ENCODE data around the gene CCNI2. TPM values are rescaled to one million over a fixed set of nuclear protein-coding genes. Genes with fewer than 3 reads are reported as not detected.

CCNI2 gene, protein sequence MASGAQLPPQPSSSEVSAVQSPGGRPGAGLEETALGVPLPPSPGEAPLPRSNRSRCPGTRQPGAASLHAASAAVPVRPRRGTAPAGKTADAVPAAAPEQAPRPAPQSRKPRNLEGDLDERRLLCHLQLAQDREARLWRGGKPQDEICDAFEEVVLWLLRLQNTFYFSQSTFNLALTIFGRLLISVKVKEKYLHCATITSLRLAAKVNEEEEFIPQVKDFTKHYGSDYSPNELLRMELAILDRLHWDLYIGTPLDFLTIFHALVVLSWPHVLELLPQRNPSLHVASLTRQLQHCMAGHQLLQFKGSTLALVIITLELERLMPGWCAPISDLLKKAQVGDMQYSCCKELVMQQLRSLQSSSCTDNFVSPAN
- total RNA-seq (1 to 10 TPM; 2.7 to 4.5 TPM), polyA plus RNA-seq (ENCODE audit: insufficient read depth, low read depth, low replicate concordance) (1.1 TPM)
- long read RNA-seq, donor 1, partial matches to known transcripts = 0 of 1 reads
- long read RNA-seq, donor 1, other reads (novel, unspliced or antisense) = 0 of 1 reads
- long read RNA-seq, donor 2 = 0 reads

DNA sequence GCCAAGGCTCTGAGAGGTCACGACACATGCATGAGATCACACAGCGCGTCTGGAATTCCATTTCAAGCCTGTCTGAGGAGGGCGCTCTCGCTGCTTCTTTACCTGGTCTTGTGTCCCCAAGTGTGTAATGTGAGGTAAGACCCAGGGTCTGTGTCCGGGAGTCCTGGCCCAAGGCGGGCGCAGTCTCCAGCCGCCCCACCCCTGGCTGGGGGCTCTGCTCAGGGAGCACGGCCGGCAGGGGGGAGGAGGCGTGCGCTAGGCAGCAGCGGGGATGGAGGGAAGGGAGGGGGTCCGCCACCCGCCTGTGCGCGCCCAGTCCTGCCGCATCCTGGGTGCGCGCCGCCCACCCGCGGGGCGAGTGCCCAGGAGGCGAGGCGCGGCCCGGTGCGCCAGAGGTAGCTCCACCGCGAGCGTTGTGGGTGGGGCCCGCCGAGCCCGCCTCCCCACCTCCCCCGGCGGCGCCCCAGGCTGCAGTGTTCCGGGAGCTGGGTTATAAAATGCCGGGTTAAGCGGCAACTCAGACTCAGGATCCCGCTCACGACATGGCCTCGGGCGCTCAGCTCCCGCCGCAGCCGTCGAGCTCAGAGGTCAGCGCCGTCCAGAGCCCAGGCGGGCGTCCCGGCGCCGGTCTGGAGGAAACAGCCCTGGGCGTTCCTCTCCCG lies at the start of gene CCNI2:
Gene CCNI2 (plus strand): TSS at position 473 of the 662 bp plus-strand sequence. CDS start 70 bp downstream, at position 543.
- H3K4me1 ChIP-seq = peaks cover 3% of the 10 kb centered on the region
- no peak for TF ChIP-seq POLR2A (IDR thresholded peaks at IDR 0.05)
- TF ChIP-seq, protein P1, sequence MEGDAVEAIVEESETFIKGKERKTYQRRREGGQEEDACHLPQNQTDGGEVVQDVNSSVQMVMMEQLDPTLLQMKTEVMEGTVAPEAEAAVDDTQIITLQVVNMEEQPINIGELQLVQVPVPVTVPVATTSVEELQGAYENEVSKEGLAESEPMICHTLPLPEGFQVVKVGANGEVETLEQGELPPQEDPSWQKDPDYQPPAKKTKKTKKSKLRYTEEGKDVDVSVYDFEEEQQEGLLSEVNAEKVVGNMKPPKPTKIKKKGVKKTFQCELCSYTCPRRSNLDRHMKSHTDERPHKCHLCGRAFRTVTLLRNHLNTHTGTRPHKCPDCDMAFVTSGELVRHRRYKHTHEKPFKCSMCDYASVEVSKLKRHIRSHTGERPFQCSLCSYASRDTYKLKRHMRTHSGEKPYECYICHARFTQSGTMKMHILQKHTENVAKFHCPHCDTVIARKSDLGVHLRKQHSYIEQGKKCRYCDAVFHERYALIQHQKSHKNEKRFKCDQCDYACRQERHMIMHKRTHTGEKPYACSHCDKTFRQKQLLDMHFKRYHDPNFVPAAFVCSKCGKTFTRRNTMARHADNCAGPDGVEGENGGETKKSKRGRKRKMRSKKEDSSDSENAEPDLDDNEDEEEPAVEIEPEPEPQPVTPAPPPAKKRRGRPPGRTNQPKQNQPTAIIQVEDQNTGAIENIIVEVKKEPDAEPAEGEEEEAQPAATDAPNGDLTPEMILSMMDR (IDR thresholded peaks at IDR 0.05) = no peak
- WGBS, 2 donors = 2 to 5% methylated on average over 25 to 54 of the region's 59 CpGs
- no peaks in the 10 kb centered on the region for H3K36me3 ChIP-seq (ENCODE audit: low read depth, missing control alignments)
- DNase-seq = peak; percentile 59
- intact Hi-C loops (cut with DNase I; ENCODE audit: low total_unique reads) = no loop called here
- H3K4me3 ChIP-seq = peak within 1 kb of the TSS; percentile 39 to 48
- no peaks in the 10 kb centered on the region for H3K9me3 ChIP-seq
- no peaks in the 10 kb centered on the region for H3K27me3 ChIP-seq
- H3K27ac ChIP-seq = no peak within 1 kb of the TSS

DNA sequence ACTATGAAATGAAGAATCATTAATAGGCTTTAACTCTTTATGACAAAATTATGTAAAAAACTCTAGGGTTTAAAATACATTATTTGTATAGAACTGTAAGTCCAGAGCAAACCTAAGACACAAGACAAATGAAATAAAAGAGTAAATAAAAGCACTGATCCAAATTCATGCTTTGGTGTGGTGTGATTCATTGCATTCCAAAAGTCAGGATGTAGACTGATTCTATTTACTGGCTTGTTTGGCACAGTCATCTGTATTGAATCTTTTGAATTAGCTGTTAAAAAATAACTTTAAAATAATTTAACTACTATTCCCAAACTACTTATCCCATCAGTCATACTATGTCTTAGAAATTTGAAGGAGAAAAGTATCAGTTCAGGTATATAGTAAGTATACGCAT lies 42.4 kb upstream of the CCNI2 start:
- H3K36me3 ChIP-seq (ENCODE audit: low read depth, missing control alignments) = no peaks in the 10 kb centered on the region
- H3K4me3 ChIP-seq = no peak overlapping the region
- 94 to 100% methylated on average over 1 of the region's 1 CpG for WGBS, 2 donors
- no peak overlapping the region for H3K27ac ChIP-seq
- no peaks in the 10 kb centered on the region for H3K4me1 ChIP-seq
- no peaks in the 10 kb centered on the region for H3K27me3 ChIP-seq
- TF ChIP-seq, protein P1 (IDR thresholded peaks at IDR 0.05) = no peak
- no peak for TF ChIP-seq POLR2A (IDR thresholded peaks at IDR 0.05)
- H3K9me3 ChIP-seq = no peaks in the 10 kb centered on the region
- intact Hi-C loops (cut with DNase I; ENCODE audit: low total_unique reads) = no loop called here
- DNase-seq = no peak

DNA sequence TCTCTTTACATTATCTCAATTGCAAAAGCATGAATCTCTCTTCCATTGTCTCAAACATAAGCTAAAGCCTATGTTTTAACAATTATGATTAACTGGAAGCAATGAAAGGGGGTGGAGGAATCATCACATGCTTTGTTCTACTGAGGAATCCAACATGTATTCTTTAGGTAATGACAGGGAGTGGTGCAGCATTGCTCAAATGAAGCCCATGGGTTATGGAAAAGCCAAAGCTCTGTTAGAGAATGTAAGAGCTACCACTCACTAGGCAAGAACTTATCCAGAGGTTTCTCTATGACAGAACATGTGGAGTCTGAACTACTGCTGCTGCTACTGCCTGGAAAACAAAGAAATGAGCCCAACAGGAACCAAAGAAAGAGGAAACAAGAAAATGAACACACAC lies 38.6 kb upstream of the CCNI2 start:
- Histone ChIP-seq H3K27ac (no peak overlapping the region), H3K9me3 (no peaks in the 10 kb centered on the region), H3K4me3 (no peak overlapping the region), H3K27me3 (no peaks in the 10 kb centered on the region), H3K36me3 (ENCODE audit: low read depth, missing control alignments) (no peaks in the 10 kb centered on the region), H3K4me1 (no peaks in the 10 kb centered on the region)
- DNase-seq = no peak
- intact Hi-C loops (cut with DNase I; ENCODE audit: low total_unique reads) = no loop called here
- TF ChIP-seq POLR2A (IDR thresholded peaks at IDR 0.05) = no peak
- TF ChIP-seq, protein P1 (IDR thresholded peaks at IDR 0.05) = no peak

DNA sequence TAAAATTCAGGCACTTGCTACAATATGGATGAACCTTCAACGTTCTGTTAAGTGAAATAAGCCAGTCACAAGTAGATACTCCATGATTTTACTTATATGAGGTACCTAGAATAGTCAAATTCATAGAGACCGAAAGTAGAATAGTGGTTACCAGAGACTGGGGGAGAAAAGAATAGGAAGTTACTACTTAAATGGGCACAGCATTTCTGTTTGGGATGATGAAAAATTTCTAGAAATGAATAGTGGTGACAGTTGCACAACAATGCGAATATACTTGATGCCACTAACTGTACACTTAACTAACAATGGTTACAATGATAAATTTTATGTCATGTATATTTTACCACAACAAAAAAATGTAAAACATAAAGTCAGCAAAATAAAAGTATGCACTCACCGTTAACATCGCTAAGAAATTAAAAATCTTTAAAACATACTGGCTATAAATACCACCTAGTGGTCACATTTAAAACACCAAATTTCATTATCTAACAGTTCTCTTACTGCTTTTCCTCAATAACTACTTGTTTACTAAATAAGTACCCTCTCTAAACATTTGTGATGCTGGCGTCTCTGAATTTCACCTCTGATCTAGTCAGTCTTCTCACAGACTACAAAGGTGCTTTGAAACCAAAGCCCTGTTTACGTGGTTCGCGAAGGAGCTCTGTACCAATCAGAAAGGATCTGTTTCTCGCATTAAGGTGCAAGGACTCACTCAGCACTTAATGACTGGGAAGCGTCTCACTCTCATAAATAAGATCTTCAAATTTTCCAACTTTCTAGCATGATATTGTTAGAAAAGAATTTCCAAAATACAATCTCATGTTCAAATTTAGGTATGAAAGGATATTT lies 32.5 kb upstream of the CCNI2 start:
- H3K4me3 ChIP-seq = no peak overlapping the region
- H3K4me1 ChIP-seq = no peaks in the 10 kb centered on the region
- intact Hi-C loops (cut with DNase I; ENCODE audit: low total_unique reads) = no loop called here
- no peaks in the 10 kb centered on the region for H3K36me3 ChIP-seq (ENCODE audit: low read depth, missing control alignments)
- H3K9me3 ChIP-seq = no peaks in the 10 kb centered on the region
- DNase-seq = no peak
- 60 to 65% methylated on average over 11 of the region's 11 CpGs for WGBS, 2 donors
- TF ChIP-seq, protein P1 (IDR thresholded peaks at IDR 0.05) = peak in 2 of 3 experiments; percentile 25 to 56
- no peak for TF ChIP-seq POLR2A (IDR thresholded peaks at IDR 0.05)
- no peak overlapping the region for H3K27ac ChIP-seq
- no peaks in the 10 kb centered on the region for H3K27me3 ChIP-seq

Measured in testis (tissue), 5 donors.